ENCODE data around the gene RAPSN.

- TF ChIP-seq POLR2AphosphoS5 (IDR thresholded peaks at IDR 0.05): peak; percentile 37 to 74
- TF ChIP-seq, protein P1, sequence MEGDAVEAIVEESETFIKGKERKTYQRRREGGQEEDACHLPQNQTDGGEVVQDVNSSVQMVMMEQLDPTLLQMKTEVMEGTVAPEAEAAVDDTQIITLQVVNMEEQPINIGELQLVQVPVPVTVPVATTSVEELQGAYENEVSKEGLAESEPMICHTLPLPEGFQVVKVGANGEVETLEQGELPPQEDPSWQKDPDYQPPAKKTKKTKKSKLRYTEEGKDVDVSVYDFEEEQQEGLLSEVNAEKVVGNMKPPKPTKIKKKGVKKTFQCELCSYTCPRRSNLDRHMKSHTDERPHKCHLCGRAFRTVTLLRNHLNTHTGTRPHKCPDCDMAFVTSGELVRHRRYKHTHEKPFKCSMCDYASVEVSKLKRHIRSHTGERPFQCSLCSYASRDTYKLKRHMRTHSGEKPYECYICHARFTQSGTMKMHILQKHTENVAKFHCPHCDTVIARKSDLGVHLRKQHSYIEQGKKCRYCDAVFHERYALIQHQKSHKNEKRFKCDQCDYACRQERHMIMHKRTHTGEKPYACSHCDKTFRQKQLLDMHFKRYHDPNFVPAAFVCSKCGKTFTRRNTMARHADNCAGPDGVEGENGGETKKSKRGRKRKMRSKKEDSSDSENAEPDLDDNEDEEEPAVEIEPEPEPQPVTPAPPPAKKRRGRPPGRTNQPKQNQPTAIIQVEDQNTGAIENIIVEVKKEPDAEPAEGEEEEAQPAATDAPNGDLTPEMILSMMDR (IDR thresholded peaks at IDR 0.05): no peak
Measured at GRCh38 chr11:47426062-47426956, 22.6 kb downstream of the RAPSN start, which contains the start of gene PSMC3.

All from upper lobe of left lung (tissue), 4 donors.